Inferior parietal cortex (tissue), 1 donor: ENCODE measurements around the gene GRB10.

Experiments
- DNase-seq: peaks from one replicate; pipeline ENCODE4 v3.0.0-alpha.2; 2016; ENCODE audit errors: extremely low spot score

Gene GRB10

GRCh38 chr7:50782375-50783208 lies at the start of gene GRB10:
GRB10 (minus strand) TSS chr7:50782896; CDS start chr7:50732322, 50,574 bp downstream.
- DNase-seq: peak; percentile 65

DNA sequence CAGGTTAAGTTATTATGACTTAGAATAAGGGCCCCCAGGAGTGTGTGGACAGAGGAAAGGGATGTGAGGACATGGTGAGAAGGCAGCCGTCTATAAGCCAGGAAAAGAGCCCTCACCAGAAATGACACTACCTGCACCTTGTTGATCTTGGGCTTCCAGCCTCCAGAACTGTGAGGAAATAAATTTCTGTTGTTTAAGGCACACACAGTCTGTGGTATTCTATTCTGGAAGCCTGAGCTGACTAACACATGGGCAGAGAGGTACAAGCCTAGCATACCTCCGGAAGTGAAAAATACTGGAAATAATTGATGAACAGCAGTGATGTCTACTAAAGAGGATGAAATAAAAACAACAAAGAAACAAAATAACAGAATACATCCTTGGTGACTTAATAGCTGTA lies 46.1 kb upstream of the GRB10 start:
- DNase-seq: no peak

- no peak for DNase-seq
These were observed 45.4 kb upstream of the GRB10 start for GRCh38 chr7:50828116-50828515.

- no peak for DNase-seq
These were observed 44.6 kb upstream of the GRB10 start for GRCh38 chr7:50827281-50827680.

DNA sequence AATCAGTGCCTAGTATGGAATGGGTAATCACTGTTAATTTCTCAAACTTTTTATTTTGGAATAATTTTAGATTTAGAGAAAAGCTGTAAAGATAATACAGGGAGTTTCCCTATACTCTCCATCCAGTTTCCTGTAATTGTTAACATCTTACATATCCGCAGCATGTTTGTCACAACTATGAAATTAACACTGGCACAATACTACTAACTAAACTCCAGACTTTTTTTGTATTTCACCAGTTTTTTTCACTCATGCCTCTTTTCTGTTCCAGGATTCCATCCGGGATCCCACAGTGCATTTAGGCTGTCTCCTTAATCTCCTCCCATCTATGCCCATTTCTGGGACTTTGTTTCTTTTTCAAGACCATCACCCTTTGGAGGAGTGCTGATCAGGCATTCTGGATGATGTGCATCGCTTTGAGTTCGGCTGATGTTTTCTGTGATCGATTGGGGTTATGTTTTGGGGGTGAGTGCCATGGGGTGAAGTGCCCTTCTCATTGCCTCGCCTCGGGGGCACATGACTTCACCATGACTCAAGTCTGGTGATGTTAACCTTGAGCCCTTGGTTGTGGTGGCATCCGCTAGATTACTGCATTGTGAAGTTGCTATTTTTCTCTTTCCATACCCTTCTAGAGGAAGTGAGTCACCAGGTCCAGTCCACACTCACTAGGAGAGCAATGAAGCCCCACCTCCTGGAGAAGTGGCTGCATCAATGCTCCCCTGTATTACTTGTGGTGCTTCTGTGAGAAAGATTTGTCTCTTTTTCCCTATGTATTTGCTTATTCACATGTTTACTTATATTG lies 43.9 kb upstream of the GRB10 start:
- no peak for DNase-seq

- no peak for DNase-seq
These were observed 42.8 kb upstream of the GRB10 start for GRCh38 chr7:50825465-50825864.

DNA sequence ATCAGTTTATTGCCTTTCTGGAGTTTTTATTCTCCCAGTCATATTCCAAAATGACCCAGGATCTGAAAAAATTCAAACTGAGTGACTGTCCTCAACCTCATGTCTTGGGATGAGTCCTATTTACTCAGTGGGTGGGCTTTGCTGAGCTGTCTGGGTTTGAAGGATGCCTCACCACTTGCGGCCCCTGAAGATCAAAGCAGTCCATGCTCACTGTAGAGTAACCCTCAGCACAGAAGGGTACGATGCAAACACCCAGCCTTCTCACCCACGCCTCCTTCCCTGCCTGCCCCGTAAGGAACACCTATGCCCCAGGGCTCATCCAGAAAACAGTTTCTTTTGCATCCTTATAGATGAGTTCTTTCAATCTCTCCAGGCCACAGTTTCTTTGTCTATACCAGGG lies 42.2 kb upstream of the GRB10 start:
- no peak for DNase-seq

GRCh38 chr7:50822706-50823105 lies 40.0 kb upstream of the GRB10 start:
- no peak for DNase-seq

DNA sequence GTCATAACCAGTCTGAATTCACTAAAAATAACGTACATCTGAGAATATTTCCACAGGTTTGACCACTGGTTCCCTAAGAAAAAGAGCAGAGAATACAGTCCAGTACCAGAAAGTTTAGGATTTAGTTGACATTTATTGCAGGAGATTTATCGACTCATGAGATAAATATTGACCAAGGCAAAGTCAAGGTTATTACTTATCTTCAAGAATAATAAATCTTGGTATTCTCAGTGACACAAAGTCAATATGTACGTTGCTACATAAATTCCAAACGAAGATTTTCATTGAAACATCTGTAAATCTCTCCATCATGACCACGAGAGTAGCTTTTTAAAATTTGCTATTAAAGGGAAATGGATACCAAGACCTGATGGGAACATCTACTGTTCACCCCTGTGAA lies 39.4 kb upstream of the GRB10 start:
- no peak for DNase-seq

DNA sequence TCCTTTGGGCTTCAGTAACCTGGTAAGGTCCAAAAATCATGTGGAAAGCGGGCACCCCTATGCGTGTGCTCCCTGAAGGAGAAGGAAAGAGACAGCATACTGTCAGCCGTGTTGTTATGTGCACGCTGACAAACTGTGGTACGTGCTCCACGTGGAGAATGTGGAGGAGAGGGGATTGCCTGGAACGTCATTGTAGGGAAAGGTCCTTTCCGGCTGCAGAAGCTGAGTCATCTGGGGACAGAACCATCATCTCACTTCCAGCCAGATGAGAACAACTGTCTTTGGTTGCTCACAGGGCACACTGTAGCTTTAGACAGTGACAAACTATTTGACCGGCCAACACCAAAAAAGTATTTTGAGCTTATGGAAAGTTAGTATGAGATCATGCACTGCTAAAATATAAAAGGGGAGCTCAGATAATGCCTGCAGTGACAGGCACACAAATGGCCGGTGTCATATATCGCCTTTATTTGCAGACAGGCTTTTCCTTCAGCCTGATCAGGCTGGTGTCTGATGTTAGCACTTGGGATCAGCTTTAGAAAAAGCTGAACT lies 38.8 kb upstream of the GRB10 start:
- no peak for DNase-seq

- no peak for DNase-seq
These were observed 35.6 kb upstream of the GRB10 start for GRCh38 chr7:50818324-50818723.

DNA sequence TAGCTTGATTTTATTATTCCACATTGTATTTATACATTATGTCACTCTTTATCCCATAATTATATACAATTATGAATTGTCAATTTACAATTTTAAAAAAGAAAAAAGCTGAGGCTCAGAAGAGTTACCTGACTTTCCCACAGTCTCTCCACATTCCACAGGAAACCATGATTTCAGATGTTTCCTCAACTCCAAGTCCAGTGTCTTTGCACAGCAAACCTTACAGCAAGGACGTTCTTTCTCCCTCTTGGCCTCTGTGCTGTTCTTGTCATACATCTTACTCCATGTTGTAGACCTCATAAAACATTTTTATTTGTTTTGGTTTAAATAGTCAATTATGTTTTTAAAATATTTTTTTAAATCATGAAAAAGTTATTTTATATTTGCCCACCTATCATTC lies 34.9 kb upstream of the GRB10 start:
- no peak for DNase-seq

GRCh38 chr7:50815138-50815537 lies 32.4 kb upstream of the GRB10 start:
- DNase-seq: no peak

DNA sequence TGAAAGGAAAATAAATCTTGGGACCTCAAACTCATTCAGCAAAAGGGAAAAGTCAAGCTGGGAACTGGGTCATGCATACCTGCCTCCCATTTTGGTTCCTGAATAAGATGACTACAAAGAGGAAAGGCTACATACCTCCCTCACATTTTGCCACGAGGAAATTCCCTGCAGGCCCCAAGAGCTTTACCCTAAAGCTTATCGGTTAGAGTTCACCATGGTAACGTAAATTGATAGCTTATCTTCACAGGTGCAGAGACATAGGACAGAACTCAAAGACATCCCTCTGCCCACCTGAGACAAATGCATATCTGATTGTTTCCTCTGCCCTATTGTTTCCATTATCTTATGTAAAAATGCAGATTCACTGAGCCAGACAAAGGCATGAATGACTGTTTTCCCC lies 31.5 kb upstream of the GRB10 start:
- no peak for DNase-seq

GRCh38 chr7:50812841-50813475 lies 30.3 kb upstream of the GRB10 start:
- DNase-seq: no peak

DNA sequence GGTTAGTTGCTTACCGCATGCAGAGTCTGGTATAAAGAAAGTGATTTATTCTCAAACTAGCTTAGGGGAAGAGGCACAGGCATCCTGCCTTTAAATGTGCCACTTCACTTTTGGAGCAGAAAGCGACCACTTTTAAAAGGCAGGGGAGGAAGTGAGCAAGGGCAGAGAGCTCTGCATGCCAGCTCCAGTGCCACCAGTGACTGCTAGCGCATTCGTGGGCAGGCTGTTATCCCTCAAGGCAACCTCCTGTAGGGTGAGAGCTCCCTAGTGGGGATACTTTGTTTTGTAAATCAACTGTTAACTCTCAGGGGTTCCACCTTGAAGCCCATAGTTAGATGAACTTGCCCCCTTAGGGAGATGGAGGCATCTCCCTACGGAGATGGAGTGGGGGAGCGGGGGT lies 29.4 kb upstream of the GRB10 start:
- no peak for DNase-seq

DNA sequence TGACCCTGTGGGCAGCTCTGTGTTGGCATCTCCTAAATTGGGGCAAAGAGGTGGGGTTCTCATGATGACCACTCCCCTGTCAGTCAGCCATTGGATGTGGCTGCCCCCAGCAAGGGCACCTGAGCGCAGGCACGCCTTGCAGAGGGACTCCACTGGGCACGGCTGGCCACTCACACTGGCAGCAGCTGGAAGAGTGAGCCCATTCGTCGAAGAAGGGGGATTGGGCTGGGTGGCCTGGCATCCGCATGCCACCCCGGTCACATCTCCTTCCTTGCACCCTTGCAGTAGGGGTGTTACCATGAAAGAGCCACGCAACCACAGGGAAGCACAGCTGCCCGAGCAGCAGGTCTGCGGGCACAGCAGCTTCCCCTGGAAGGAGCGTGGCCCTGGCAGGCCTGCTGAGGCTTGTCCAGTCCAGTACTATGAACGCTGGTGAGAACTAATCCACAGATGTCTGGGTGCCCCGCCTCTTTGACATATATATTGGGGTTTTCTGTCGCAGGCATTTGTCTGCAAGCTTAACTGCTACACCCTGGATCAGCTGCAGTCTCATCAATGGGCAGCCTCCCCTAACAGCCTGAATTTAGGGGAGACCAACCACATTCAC lies 25.7 kb upstream of the GRB10 start:
- DNase-seq: no peak

DNA sequence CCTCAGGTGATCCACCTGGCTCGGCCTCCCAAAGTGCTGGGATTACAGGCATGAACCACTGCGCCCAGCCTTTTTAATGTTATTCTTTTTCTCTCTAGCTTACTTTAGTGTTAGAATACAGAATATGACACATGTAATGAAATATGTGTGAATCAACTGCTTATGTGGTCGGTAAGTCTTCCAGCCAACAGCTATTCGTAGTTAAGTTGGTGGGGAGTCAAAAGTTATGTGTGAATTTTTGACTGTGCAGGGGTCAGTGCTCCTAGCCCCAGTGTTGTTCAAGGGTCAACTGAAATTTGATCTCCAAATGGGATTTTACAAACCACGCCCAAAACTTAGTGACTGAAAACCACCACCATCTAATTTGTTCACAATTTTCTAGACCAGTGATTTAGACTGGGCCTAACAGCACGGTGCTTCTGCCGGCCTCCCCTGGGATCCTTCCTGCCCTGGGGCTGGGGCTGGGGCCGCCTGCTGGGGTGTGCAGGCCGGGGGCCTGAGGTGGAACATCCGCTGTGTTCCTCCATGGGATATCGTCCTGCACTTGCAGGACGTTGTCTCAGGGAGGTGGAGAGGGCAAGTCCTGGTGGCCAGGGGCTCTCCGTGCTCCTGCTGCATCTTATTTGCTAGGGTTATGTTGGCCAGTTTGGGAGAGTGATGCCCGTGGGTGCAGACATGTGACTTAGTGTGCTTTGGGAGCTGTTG lies 24.5 kb upstream of the GRB10 start:
- DNase-seq: no peak

DNA sequence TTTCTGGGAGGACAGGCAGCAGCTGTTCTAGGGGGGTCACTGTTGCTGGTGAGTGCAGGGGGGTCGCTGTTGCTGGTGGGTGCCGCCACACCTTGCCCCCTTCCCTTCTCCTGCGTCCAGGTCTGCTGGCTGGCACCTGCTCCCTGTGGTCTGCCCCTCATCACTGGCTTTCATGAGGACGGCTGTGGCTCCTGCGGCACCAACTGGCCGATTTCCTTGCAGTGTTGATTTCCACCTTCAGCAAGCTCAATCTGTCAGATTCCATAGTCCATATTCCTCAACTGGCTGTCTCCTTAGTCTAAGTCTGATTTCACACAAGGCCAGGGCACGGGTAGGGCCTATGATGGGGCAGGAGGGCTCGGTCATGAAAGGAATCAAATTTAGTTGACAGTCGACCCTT lies 23.4 kb upstream of the GRB10 start:
- DNase-seq: no peak

DNA sequence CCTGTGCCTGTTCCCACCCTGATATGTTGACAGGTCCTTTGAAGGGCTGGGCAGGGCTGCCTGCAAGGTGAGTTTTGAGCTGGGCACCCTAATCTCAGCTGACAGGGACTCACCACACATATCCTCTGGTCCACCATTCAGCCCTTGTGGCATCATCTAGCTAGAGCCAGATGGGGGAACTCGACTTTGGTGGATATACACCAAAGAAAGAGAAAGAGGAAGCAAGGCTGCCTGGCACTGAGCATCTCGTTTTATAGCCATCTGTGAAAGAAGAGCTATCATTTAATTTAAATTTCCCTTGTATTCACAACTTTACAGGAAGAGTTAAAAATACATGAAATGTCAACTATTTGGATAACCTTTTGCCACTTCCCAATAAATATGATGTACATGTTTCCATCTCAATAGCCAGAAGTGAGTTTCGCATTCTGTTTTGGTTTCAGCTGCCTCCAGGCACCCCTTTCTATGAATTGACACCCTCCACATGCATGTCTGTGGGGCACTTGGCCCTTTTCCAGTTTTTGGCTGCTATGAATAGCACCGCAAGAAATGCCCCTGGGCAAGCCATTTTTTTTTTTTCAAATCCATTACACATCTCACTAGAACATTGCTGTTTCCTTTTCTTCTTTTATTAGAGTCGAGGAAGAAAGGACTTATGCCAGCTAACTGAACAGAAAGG lies 22.9 kb upstream of the GRB10 start:
- DNase-seq: no peak
